Measurements from ENCODE around the gene IGSF9.

The IGSF9 gene

DNA sequence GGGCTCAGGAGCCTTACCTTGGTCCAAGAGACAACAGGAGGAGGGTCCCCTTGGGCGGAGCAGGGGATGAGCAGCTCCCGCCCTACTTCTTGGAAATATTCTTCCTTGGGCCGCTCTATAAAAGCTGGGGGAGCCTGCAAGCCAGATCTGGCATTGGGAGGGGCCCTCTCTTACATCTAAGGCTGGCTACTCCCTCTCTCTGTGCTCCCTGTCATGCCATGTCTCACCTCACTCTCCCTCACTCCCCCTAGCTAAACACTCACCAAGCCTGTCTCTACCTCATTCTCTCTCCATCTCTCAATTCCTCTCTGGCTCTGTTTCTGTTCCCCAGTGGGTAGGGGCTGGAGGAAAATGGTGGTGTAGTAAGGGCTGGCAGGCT is 13.6 kb downstream of the IGSF9 start:
- no peak for DNase-seq

DNA sequence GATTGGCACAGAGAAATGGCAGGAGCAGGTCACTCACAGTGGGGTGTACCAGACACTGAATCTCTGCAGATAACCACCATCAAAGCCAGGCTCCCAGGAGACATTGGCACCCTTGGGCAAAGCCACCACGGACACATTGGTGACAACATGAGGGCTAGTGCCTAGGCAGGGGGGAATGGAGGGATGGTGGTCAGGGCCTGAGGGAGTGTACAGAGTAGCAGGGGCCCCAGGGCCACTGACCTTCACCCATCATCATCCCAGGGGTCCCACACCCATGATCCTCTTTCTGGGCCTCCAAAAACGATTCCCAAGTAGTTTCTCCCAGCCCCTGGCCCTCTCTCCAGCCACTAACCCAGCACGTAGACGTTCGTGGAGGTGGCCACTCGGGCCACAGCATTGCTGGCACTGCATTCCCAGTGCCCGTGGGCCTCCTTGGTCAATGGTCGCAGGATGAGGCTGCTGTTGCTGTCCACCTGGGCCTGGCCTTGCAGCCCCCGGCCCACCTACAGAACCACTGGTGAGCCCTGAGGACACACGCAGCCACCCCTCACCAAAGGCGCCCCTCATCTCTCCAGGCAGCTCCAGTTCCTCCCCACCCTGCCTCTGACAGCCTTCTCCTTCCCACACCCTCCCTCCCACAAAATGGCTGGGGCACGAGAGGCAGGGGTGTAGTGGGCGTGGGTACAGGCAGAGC is 14.2 kb downstream of the IGSF9 start:
- DNase-seq = no peak

DNA sequence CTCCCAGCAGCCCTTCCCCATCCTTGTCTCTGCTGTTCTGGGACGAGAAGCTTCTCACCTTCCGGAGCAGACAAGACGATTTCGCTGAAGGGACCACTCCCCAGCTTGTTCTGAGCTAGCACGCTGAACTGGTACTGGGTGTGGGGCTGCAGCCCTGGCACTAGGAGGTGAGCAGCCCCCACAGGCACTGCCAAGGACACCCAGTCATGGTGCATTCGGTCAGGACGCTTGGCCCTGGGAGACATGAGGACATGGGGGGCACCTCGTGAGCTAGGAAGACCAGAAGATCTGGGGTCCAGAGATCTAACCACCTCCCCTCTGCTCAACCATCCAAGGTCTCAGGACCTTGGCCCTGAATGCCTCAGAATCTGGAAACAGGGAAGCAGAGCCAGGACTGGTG is 14.8 kb downstream of the IGSF9 start:
- no peak for DNase-seq

DNA sequence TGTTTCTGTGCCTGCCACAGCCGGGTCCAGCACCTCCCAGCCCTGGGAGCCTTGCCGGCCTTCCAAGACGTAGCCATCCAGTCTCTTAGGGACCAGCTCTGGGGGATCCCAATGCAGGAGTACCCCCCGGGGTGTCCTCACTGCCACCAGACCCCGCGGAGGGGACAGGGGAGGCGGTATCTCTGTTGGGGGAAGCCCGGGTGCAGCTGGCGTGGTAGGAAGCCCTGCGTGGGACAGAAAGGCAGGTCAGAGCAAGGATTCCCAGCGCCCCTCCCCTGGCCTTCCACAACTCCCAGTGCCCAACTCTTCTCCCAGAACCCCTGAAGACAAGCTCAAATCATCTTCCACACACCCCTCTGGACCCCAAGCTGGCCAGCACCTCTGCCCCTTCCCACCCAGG is 15.2 kb downstream of the IGSF9 start:
- no peak for DNase-seq

DNA sequence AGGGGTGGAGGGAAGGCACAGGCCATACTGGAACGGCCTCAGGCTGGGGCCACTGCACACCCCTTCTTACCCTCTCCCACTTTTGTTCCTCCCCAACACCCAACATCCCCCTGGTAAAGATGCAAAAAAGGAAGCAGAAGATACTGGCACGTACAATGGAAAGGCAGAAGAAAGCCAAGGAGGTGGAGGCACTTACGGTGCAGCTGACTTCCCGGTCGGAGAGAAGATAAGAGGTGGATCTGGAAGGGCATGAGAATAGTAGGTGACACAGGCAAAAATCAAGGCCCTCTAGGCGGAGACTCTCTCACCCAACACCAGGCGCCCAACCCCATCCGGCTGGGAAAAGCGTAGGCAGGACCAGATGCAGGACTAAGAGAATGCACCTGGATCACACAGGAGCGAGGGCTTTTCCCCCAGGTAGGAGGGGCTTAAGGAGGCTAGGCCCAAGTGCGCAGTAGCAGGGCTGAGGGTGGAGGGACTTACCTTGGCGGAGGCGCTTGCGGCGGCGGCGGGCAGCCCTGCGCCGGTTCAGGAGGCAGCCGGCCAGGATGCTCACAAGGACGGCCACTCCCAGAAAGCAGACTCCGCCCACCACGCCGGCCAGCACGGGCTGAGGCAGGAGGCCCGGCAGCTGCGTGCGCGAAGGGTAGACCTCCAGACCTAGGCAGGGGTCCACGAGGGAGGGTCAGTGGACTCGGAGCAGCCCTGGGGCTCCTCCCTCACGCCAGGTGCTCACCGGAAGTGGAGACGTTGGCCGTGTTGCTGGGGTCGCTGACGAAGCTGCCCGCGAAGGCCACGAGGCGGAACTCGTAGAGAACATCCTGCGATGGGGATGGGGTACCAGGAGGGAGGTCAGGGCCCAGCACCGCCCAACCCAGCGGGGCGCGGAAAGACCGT is 16.0 kb downstream of the IGSF9 start:
- DNase-seq = no peak

DNA sequence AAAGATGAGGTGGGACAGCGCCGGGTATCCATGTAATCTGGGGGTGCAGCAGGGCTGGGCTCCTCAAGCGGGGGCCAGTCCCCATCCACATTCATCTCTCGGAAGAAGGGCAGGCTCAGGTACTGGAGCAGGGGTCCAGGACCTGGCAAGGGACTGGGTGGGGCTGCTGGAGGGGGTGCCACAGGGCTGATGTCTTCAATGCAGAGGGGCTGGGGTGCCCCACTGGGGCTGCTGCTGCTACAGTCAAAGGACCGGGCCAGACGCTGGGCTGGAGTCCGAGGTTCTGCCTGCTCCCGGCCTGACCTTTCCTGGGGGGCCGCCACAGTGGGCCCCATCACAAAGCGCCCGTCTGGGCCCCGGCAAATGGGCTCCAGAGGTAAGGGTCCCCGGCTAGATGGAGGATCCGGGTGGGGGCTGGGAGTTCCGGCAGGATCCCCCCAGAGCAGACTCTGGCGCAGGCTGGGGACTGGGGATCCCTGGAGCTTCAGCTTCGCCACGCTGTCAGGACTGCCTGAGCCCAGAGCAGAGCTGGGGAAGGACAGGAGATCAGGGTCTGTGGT is 16.8 kb downstream of the IGSF9 start:
- no peak for DNase-seq

DNA sequence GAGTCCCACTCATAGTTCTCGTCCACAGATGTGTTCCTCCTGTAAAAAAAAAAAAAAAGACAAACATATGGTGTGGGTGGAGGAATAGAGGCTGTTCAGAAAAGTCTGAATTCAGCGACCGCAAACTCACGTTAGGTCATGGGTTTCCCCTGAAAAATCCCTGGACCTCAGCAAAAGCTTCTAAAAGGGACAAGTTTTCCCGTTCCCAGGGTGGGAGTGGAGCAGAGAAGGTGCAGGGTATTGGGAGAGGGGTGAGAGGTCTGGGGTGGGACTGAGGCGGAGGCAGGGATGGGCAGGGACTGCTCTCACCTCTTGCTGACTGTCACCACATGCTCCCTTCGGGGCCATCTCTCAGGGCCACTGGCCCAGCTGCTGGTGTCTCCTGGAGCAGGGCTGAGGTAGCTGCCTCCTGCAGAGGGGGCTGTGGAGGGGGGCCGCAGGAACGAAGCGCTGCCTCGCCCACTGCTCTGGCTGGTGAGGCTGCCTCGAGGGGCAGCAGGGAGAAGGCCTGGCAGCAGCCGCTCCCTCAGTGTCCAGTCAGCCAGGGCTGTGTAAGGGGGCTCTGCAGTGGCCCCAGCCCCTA is 17.5 kb downstream of the IGSF9 start:
- DNase-seq = no peak

DNA sequence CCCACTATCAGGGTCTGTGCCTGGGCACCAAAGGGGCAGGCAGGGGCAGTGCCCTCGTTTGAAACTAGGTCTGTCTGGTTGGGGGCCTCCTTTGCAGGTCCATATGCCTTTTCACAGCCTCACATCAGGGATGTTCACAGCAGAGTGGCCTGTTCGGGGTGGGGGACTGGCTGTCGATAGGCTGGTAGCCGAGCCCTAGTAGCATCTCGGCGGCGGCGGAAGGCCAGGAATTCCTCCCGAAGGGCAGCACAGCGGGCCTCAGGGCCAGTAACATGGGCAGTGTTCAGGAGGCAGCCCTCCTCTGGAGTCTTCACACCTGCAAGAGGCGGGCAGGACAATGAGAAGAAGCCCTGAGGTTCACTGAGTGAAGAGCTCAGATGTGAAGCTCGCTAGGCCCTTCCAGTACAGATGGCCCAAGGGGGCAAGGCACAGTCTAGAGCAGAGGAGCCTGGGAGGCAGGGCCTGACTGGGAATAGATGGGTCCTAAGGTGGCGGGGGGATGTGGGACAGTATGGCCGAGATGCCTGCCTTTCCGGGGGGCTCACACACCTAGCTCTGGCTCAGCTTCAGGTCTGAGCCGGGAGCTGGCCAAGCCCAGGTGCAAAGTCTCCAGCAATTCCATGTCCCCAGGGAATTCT is 18.1 kb downstream of the IGSF9 start:
- DNase-seq = no peak

DNA sequence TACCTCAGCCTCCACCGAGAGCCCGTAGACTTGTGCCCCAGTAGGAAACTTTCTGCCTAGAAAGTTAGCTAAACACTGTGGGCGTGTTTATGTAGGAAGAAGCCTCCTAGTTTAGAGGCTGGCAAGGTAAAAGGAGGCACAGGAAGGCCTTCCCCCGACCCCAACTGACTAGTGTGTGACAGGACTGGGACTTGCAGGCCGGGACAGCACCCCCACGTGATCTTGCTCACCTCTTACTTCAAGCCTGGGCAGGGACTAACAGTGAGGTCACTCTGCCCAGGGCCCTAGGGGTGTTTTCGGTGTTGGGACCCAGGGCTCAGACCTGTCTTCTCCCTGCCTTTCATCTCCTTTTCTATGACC is 19.7 kb downstream of the IGSF9 start:
- DNase-seq = no peak

DNA sequence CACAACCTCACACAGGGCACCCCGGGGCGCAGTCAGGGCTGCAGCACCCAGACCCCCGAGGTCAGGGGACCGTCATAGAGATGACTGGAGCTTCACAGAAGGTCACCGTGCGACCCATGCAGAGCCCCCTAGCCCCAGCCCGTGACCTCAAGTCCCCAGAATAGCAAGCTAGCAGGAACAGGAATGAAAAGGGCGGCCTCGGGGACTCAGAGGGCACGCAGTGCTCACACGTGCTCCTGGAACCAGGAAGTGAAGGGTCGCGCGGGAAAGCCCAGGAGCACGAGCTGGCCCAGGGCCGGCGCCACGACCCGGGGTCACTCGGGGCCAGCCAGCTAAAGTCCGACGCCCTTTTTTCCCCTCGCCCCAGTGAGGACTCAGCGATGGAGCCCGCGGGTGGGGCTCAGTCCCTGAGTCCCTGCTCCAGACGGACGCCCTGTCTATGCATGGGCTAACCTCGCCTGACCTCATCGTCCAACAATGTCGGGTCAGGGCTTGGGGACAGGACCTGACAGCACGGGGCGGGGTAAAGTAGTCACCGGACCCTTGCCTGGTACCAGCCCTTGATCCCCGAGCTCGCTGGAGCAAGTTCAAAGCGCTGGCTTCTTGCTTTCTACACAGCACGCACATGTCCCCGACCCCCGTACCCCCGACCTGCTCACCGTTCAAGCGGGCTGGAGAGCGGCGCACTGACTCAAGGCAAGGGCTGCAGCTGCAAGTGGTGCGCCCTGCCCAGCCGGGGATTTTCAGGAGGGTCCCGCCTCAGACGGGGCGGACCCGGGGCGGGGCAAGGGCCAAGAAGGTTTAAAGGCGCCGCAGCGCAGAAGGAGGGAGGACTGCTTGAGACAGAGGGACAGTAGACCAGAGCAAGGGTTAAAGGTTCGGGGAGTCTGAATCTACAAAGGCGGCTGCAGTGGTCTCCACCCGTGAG is 20.4 kb downstream of the IGSF9 start, which contains the start of gene TAGLN2:
Gene TAGLN2, minus strand, starts transcription at position 717 of the 928 bp plus-strand sequence. CDS start 4,998 bp downstream, outside the sequence.
- DNase-seq = peak; percentile 87

DNA sequence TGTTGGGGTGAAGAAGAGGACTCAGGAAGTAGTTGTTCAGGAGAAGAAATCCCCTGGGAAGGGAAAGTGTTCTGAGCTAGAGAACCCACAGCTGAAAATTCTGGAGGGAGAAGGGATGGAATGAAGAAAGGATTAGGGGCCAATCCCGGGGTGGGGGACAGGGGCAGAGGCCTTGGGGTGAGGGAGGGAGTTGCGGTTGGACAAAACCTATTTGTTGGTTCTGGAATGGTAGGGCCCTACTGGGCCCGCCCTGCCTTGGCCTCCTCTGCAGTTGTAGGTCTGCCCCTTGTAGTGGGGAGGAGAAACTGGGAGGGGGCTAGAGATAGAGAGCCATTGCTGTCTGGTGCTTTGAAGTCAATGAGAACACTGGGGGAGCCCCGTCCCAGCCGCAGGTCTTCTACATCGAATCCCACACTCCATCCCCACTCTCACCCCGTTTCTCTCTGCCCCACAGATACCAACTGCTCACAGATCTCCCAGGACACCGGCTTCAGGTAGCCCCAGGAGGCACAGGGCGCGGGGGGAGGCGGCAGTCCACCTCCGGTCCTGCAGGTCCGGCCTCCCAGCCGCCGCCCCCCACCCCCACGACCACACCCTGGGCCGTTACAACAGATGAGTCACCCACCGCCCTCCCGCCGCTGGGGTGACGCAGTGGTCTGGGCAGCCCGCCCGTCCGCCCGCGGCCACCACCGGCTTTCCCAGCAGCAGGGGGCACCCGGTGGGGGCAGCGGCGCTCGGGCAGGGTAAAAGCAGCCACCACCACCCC is 21.2 kb downstream of the IGSF9 start:
- DNase-seq = no peak

DNA sequence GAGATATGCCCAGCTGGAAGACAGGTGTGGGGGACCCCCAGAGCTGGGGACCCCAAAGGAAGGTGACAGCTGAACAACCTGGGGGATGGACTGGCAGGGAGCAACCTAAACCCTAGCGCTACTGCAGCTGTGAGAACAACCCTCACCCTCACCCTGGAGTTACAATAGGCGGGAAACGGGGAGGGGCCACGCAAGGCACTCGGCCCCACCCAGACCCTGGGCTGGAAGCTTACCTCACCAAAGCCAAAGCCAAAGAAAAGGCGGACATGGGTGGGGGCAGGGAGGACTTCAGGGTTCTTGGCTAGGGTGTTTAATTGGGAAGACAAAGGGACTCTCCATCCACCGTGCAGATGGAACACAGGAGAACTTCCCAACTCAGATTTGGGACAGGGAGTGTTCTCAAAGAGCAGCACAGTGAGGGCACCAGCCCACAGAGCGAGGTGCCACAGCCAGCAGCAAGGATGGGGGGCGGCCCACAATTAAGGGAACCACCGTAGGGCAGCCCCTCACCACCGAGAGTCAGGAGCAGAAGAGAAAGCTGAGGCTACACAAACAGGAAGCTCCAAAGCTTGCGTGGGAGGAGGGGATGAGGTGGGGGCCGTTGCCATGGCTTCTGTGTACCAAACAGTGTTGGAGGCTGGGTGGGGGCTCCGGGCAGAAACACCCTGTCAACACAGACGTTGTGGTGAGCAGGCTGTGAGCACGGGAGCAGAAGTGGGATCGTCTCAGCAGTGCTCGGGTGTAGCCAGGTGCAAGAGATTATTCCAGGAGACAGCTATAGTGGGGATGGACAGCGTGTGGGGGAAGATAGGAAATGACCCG is 22.0 kb downstream of the IGSF9 start:
- peak; percentile 35 for DNase-seq

DNA sequence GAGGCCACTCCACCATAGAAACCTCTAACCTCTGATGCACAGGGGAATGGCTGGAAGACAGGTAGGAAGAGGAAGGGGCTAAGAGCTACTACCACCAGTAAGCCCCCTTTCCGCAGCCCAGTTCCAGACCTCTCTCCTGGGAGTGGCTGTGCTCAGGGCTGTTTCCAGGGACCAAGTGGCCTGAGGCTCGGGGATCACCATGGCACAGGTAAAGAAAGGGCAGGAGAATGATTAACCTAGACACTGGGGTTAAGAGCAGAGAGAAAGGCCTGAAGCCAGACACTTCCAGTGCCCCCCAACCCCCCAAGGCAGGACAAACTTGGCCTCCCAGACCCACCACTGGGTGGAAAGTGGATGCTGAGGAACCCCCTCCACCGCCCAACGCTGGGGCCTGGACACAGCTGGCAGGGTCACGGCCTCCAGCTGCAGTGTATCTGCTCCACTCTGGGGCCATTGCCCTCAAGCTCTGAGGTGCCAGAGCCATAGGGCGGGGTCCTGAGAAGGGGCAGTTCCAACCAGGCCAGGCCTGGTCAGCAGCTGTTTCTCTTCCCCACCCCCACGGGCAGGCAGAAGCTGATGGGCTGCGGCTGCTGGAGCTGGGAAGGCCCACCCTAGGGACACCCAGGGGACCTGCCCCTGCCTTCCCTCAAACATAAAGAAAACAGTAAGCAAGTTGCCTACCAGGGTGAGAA is 22.8 kb downstream of the IGSF9 start:
- no peak for DNase-seq

DNA sequence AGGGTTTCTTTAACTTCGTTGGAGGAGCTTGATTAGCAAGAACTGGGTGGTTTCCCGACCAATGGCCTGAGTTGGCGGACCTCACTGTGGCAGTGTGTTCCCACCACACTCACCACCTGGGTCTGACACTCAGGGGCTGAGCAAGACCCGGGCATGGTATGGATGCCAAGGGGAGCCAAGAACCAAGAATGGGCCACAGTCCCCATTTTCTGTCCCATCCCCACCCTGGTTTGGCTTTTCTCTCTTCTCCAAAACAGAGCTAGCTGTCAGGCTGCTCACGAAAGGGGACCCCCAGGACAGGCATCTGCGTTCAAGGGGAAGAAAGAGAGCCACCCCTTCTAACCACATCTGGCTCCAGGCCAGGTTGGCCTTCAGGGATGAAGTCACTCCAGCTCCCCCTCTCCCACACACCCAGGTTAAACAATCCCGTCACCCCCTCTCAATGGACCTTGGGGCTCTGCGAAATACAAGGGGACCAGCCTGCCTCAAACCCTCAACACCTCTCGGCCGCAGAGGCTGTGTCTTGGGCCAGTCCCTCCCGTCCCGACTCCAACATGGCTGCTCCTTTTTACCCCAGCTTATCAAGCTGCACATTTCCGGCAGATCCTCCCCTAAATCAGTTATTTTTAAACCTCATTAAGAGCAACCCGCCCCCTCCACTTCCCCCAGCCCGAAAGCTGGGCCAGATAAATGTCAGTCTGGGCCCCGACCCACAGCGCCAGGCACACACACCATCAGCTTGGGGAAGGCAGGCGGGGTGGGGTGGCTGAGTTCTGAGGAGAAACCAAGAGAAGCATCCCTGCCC is 23.5 kb downstream of the IGSF9 start:
- DNase-seq = no peak

DNA sequence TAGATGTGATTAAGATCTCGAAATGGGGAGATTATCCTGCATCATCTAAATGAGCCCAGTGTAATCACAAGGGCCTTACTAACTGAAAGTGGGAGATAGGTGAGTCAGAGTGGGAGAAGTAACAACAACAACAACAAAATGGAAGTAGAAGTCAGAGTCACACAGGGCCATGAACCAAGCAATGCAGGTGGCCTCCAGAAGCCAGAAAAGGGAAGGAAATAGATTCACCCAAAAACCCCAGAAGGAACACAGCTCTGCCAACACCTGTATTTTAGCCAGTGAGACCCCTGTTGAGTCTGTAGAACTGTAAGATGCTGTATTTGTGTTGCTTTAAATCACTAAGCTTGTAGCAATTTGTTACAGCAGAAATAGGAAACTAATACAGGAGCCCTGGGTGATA is 24.2 kb downstream of the IGSF9 start:
- no peak for DNase-seq

DNA sequence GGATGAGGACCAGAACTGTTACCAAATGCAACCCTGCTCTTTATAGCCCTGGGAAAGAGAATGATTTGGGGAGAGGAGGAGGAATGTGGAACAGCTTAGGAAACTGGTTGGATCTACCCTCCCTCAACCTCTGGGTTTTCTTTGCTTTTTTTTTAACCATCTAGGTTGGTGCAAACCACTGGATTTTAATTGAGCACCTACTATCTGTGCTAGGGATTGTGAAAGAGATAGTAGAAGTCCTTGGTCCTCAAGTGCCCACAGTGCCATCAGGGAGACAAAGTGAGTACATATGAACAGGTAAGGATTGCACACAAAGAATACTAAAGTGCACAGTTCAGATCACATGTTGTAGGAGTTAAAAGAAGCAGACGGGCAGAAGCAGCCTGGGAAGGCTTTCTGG is 24.8 kb downstream of the IGSF9 start:
- no peak for DNase-seq

DNA sequence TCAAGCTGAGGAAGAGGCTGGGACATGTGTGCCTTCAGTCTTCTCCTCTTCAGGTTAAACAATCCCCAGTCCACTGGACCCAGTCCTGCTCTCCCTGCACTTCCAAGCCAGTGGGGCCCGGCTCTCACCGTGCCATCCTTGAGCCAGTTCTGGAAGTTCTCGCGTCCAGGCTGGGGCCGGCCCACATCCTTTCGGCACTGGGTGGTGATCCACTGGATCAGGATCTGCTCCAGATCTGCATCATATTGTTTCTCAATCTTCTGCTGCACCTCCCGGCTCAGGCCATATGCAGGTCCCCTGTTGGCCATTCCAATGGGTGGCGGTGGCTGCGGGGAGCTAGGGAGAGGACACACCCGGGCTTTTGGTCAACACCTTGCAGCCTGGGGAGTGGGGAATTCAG is 25.2 kb downstream of the IGSF9 start:
- DNase-seq = no peak

DNA sequence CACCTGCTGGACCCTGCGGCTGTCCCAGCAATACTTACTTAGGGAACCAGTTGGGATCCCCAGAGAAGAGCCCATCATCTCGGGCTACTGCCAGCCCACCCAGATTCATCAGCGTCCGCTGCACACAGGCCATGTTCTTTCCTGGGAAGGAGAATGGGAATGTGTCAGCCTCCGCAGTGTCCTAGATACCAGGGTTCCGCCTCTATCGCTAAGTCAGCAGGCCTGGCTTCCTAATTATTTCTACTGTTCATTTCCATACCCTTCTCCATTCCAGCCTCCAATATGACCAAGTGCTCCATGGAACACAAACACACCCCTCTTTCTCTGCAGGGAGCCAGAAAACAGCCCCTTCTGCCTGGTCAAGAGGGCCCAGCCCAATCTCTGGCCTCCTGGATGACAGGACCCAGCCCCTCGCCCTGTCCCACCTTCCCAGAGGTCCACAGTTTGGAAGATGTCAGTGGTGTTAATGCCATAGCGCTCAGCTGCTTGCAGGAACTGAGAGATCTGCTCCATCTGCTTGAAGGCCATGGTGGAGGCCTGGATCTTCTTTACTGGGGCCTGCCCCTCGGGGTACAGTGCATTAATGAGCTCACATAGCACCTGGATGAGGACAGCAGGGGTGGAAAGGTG is 26.1 kb downstream of the IGSF9 start:
- no peak for DNase-seq
